M059J (cell line): Measurements from ENCODE around the gene SRSF7. TPM values are rescaled to one million over a fixed set of nuclear protein-coding genes. Genes with fewer than 3 reads are reported as not detected.
A peak's percentile ranks its signal among the peaks of the same experiment; 100 is the strongest.
"Not testable (repeated sequence)": the region's sequence is repeated elsewhere in the genome, so short reads cannot be mapped to it uniquely, and the experiment has no call there.

Experiments used
- DNase-seq: peaks from one replicate; pipeline ENCODE4 v3.0.0-alpha.2; 2012; ENCODE audit warnings: low read depth
- total RNA-seq: library from RNA; depleted of rRNA; stranded (reverse); fragments of >200 nt; shearing (Covaris generic); gene quantifications from 2 replicates; pipeline ENCODE4 v1.2.3, GENCODE V29; 2014

SRSF7 gene
- total RNA-seq, 1 experiment from 2014 or later = 243 TPM

DNA sequence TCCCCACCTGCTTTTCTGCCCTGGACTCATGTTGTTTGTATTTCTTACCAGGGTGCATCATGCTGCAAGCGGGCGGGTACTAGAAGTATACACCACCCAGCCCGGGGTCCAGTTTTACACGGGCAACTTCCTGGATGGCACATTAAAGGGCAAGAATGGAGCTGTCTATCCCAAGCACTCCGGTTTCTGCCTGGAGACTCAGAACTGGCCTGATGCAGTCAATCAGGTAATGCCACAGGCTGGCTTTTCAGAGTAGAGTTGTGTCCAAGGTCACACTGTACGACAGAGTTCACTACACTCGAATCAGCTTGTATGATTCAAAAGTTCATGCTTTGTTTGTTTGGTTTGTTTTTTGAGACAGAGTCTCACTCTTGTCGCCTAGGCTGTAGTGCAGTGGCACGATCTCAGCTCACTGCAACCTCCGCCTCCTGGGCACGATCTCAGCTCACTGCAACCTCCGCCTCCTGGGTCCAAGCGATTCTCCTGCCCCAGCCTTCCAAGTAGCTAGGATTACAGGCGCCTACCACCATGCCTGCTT, 19.4 kb downstream of the SRSF7 start:
- DNase-seq = no peak

DNA sequence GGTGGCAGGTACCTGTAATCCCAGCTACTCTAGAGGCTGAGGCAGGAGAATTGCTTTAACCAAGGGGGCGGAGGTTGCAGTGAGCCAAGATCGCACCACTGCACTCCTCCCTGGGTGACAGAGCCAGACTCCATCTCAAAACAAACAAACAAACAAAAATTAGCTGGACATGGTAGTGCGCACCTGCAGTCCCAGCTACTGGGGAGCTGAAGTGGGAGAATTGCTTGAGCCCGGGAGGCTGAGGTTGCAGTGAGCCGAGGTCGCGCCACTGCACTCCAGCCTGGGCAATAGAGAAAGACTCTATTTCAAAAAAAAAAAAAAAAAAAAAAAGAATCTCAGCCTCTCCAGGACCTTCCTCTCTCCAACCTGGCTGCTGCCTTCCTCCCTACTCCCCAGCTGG, 20.1 kb downstream of the SRSF7 start:
- DNase-seq = no peak

DNA sequence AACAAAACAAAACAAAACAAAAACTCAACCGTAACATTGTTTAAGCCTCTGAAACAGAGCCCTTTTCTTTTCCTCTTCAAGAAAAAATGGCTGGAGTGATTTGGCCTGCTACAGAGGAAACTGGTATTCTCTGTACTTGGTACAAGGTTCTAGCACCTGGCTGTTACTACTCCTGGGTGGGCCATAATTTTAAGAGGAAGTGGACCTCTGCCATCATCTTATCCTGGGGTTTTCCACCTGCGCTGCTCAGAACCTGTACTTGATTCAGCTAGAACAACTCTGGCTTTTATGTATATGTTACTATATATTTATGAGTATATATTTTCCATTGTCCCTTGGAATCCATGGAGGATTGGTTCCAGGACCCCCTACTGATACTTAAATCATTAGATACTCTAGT, 22.5 kb downstream of the SRSF7 start:
- DNase-seq = no peak

DNA sequence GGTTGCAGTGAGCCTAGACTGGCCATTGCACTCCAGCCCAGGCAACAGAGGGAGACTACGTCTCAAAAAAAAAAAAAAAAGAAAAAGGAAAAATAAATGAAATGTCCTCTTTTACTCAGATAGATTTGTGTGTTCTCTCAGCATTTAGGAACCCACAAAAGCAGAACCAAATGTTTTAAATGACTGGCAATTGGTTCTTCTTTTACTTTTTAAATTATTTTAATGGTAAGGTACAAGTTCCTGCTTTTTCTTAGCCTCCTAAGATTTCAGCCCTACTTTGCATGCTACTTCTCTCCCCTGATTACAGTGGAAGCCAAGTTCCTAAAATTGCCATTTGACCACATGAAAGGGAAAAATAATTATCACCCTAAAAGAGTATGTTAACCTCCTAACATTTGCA, 23.5 kb downstream of the SRSF7 start:
- no peak for DNase-seq

DNA sequence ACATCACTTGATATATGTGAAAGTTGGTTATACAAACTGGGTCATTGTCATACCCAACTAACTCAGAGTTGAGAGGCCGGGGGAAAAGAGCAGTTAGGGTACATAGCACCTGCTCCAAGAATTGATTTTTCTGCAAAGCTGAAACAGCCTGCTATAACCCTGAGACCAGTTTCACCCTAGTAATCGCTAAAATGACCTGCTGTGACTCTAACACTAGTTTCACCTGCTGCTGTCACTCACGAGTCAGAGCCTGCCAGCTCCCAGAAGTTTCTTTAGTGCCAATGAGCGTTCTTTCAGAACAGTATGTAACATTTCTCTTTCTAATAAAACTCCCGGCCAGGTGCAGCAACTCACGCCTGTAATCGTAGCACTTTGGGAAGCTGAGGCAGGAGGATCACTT, 28.0 kb downstream of the SRSF7 start:
- no peak for DNase-seq

DNA sequence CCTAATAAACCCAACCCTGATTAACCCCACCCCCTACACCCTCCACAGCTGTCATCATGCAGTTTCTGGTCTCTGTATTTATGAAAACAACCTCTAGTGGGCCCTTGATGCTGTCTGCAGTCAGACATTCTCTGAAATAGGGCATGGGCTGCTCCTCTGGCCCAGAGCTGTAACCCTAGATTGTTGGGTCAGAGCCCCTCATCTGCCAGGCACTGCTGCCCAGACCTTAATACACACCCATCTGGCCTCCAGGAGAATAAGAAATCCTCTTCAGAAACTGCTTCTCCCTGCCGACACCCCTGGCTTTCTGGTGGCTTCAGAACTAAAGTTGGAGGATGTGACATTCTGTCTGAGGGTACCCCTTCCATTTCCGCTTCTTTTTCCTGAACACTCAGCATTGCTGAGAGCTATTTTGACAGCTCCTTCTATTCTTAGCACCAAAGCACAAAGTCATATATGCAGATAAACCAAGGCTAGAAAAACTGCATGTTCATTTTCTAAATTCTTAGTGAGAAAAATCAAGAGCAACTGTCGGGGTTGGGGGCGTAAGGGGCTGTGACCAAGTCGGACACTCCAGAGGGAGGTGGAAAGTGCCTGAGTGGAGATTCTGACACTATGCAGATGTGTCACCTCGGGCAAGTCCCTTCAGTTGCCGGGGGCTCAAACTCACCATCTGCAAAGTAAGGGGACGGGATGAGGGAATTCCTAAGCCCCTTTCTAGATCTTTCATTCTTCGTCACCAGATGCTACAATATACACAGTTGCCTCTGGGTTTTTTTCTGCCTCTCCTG, 28.7 kb downstream of the SRSF7 start:
- no peak for DNase-seq

DNA sequence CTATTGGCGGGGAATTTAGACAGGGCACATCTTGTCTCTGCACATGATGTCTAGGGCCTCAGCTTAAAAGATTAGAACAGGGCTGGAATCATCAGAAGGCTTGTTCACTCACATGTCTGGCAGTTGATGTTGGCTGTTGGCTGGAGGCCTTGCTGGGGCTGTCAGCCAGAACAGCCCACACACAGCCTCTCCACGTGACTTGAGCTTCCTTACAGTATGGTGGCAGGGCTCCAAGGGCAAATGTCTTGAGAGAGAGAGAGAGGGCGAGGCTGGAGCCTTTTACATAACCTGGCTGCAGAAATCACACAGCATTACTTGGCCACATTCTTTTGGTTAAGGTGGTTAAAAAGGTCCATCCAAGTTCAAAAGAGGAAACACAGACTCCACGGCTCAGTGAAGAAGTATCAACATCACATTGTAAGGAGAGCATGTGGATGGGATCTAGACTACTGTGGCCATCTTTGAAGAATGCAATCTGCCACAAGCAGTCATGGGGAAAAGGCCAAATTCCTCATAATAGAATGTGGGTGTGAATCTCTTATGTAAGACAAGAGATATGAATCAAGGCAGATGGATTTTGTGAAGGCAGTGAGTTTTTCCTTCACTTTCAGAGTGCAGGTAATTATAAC, 30.4 kb downstream of the SRSF7 start:
- DNase-seq = peak; percentile 99

DNA sequence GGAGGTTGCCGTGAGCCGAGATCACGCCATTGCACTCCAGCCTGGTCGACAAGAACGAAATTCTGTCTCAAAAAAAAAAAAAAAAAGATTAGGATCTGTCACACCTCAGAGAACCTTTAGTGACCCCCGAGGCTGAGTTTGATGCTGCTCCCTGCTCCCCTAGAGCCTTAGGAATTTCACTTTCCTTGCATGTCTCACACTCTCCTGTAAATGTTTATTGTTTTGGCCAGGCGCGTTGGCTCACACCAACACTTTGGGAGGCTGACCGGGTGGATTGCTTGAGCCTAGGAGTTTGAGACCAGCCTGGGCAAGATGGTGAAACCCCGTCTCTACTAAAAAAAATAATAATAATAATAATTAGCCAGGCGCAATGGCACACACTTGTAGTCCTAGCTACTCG, 31.5 kb downstream of the SRSF7 start:
- no peak for DNase-seq

DNA sequence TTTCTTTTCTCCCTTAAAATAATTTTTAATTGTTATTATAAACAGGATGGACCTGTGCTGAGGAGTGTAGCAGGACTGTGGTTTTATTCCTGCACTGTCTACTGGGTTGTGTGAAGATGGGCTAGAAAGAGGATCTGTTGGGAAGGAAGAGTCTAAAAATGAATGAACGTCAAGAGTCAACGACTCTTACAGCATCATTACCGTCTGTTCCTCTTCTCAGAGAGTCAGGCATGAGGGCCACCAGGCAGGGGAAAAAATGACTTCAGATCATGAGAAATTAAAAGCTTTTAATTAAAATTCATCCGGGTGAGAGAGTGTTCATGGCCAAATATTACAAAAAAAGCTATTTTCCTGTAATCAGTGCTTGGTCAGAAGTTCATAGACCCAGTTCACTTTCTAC, 32.6 kb downstream of the SRSF7 start:
- DNase-seq = no peak

DNA sequence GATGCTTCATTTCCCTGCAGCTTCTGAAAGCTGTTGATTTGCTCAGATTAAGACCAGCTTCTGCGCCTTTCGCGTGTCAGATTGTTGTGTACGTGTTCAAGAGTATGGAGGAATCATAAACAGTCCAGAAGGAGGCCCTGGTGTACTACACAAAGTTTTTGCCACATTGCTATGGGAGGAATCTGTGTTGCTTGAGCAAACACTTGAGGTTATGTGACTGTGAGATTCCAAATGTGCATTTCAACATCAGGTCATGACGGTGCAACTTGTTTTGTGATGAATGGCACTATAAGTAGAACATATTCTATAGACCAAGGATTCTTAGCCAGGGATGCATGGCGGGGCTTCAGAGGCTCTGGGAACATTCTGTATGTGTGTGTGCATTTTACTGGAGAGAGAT, 35.0 kb downstream of the SRSF7 start:
- no peak for DNase-seq

DNA sequence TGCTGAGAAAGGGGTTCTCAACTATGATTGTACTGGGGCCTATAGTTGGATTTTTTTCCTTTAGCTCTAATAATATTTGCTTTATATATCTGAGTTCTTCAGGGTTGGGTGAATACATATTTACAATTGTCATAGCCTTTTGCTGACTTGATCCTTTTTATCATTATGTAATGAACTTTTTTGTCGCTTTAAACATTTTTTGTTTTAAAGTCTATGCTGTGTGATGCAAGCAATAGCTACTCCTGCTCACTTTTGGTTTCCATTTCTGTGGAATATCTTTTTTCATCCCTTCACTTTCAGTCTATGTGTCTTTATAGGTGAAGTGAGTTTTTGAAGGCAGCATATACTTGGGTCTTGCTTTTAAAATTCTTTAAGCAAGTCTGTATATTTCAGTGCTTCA, 36.2 kb downstream of the SRSF7 start:
- DNase-seq = not testable (repeated sequence)

DNA sequence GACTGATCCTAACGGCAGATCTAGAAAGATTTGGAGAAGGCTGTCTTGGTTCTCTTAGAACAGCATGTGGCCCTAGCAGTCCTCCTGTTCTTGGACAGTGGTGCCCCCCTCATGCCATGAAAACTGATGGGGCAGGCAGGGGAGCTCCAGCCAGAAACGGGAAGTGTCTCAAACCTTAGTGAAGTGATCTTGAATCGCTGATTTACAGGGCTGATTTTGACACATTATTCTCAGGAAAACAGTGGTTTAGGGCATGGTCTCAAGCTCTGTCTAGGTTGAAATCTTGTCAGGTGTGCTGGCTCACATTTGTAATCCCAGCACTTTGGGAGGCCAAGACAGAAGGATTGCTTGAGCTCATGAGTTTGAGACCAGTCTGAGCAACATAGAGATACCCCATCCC, 37.8 kb downstream of the SRSF7 start:
- DNase-seq = no peak

DNA sequence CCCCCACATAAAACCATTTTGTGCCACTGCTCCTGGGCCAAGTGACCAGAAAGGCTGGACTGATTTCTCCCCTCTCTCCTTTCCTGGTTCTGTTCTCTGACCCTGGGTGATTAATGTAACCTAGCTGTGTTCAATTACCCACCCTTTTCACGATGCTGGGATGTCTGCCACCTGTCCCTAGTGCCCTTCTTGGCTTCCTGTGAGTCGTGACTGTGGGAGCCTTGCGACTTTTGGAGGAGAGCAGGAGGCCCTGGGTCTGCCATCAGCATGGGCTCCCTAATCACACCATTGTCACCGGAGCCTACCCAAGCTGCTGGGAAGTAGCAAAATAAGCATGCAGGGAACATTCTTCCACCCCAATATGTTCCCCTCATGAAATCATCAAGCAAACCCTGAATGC, 38.3 kb downstream of the SRSF7 start:
- DNase-seq = no peak

DNA sequence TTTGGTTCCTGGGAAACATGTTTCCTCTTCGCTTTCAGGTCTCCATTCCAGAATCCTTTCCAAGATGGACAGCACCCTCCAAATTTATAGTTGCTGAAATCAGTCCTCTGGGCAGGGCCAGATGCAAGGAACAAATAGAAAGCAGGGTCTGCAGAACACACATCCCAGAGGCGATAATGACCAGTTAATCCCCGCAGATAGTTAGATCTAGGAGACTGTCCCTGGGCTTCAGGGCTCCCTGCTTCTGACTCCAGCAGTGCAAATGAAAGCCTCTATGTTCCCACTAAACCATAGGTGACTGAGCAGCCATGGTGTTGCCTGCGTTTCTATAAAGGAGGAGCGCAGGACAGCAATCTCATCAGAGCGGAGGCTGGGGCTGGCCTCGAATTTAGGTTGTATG, 38.7 kb downstream of the SRSF7 start:
- DNase-seq = no peak

DNA sequence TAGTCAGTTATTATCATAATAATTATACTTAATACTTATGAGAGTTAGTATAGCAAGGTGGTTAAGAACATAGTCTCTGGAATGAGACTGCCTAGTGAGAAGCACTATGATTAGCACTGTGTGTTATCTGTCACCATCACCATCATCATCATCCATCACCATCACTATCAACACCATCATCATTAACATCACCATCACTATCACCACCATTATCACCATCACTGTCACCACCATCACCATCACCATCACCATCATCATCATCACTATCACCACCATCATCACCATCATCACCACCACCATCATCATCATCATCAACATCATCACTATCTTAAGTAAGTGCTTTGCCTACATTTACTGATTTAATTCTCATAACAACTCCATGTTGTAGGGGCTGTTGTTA, 39.6 kb downstream of the SRSF7 start:
- no peak for DNase-seq

DNA sequence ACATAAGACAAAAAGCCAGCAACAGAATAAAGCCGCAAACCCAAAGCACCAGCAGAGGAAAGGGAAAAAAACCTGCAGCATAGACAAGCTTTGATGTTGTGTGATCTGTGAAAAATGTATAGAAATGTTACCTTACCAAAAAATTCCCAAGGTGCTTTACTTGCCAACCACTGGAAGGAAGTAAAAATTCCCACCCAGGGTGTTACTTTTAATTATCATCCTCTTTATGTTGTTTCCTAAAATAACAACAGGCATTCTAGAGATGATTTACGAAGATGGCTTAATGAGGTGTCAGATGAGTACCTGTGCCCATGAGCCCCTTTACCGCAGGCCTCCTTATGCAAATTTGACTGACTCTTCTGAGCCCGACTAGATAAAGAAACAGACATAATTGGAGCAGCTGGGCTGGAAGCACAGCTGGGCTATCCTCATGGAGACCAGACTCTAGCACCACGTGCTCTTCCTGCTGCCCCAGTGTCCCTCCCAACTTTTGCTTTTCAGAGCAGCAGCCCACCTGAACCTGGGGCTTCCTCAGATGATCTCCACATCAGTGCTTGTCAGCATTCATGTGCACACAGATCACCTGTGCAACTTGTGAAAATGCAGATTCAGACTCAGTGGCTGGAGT, 41.5 kb downstream of the SRSF7 start:
- no peak for DNase-seq

DNA sequence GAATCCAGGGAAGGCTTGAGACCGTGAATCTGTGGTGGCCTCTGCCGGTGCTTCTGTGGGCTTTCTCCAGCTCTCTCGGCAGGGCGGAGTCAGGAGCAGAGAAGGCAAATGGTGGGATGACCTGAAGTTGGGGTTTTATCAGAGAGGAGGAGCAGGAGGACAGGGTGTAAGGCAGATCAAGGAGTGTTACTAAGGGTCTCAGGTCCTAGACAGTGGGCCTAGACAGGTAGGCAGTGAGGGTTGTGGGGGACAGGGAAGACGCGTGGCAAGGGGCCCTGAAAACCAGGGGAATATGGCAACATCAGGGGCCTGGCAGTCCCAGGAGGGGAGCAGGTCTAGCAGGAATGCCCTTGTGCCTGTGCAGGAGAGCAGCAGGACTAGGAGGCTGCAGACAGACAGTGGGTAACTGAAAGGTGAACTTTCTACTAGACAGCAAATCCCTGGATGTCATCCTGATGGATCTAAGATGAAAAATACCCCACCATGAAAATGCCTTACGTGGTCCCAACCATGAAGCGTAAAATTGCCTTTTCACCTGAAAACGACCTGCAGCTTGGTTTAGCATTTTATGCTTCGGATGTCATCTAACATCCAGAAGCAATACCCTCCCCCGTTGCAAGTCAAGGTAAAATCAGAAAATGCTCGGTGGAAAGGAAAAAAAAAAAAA, 42.1 kb downstream of the SRSF7 start:
- DNase-seq = no peak

DNA sequence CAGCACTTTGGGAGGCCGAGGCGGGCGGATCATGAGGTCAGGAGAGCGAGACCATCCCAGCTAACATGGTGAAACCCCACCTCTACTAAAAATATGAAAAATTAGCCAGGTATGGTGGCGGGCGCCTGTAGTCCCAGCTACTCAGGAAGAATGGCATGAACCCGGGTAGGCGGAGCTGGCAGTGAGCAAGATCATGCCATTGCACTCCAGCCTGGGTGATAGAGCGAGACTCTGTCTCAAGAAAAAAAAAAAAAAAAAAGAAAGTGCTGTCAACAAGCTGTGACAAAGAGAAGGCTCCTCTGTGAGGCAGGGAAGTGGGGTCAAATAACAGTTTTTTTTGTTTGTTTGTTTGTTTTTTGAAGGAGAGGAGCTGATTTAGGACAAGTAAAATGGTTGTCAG, 42.7 kb downstream of the SRSF7 start:
- DNase-seq = not testable (repeated sequence)

DNA sequence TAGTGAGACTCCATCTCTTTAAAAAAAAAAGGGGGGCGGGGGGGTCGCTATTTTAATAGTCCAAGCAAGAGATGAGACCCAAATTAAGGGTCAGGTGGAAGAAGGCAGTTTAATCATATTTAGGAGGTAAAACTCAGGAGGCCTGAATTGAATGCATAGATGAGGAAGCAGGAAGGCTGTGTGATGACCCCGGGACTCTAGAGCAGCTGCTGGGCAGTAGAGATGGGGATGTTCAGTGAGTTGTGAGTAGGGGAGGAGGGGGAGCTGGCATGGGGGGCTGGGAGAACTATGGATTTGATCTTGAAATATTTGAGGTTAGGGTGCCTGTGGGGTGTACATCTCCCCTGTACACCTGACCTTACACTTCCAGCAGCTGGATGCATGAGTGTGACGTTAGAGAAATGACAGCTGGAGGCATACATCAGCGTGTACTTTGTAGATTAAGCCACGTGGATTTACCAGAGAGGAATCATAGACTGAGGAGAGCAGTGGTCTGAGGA, 44.3 kb downstream of the SRSF7 start:
- no peak for DNase-seq

DNA sequence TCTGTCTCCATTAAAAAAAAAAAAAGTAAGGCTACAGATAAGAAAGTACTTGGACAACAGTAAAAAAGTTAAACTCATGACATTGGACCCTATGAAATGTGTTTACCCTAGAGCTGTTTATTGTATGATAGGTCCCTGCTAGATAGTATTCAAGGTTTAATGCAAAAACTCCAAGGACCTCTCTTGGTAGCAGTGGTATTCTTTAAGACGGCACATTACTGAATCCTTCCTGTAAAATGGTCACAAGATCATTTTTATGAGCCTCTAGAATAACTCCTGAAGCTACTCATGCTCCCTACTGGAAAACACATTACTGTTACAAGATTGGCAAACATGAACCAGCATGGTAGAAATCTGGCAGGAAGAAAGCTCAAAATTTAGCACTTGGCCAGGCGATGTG, 46.5 kb downstream of the SRSF7 start:
- DNase-seq = no peak

DNA sequence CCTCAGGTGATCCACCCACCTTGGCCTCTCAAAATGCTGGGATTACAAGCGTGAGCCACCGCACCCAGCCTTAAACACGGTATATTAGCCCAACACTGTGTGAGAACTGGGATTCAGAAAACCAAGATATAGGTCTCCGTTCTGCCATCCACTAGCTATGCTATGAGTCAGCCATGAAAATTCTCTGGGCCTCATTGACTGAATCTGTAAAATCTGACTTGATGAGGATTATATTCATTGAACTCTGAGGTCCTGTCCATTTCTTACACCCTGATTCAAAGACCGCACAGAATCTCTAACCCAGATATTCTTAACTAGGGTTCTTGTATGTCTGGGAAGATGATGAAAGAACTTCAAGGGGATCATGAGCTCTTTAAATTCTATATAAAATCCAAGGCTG, 47.8 kb downstream of the SRSF7 start:
- peak; percentile 18 for DNase-seq

DNA sequence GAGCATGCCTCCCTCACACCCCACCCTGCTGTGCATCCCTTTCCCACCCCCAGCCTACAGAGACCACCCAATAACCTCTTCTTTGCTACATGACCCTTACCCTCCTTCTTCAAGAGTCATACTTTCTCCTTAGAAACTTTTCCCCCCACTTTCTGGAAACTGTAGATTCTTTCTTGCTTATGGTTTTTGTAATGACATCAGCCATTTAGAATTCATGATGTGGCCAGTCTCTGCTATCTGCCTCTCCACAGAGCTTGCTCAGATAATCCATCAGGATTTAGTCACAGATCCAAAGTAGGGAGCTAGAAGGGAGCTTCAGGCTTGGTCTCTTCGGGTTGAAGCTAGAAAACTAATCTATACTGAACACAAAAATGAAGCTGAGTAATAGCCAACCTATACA, 48.7 kb downstream of the SRSF7 start:
- peak; percentile 86 for DNase-seq
